Measurements from ENCODE around the gene SF3B2. TPM values are rescaled to one million over a fixed set of nuclear protein-coding genes. Genes with fewer than 3 reads are reported as not detected.

Gene SF3B2
- total and polyA plus RNA-seq, 2 donors (not counting 1 experiment from before 2014, with no cell fraction given): 87.7 to 108 TPM

DNA sequence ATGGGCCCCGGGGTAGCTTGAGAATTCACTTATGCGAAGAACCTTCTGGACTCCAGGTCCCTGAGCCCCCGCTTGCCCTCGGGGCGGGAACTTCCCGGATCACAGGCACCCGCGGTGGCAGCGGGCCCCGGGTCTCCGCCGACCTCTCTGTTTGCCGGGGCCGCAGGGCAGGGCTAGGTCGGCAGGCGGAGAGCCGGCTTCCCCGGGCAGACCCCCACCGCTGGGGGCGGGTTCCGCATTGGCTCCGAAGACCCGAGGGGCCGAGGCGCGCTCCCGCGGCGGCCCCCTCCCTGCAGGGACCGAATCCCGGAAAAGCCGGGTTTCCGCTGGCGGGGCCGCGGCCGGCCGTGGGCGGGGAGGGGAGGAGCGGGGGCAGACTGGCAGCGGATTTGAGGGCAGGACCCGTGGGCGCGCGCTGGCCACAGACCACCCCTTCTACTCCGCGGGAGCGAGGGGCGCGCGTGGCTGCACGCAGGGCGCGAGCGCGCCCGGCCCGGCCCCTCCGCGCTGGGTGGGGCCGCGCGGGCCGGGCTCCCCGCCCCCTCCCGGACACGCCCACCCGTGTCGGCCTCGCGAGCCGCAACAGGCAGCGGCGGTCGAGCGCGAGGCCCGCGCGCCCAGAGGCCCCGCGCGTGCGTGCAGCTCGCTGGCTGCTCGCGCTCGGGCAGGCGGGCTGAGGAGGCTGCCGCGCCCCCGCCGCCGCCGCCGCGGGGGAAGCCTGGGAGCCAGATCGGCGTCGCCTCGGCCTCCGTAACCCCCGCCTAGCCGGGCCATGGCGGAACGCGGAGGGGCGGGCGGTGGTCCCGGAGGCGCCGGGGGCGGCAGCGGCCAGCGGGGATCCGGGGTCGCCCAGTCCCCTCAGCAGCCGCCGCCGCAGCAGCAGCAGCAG lies 17.8 kb downstream of the SF3B2 start, which contains the start of gene PACS1:
TSS of gene PACS1 (plus strand) at position 558 of the 889 bp plus-strand sequence. CDS start at position 773, 215 bp downstream.
- H3K4me1 ChIP-seq (ENCODE audit: control insufficient read depth, extremely low read depth, insufficient read depth, low read length): peaks cover 18% of the 10 kb centered on the region
- peaks cover 22% of the 10 kb centered on the region for H3K79me2 ChIP-seq (ENCODE audit: control insufficient read depth, insufficient read depth, low read length)
- TF ChIP-seq EZH2 (IDR thresholded peaks at IDR 0.05; ENCODE audit: low read length, missing control alignments): no peak
- TF ChIP-seq, protein P1, sequence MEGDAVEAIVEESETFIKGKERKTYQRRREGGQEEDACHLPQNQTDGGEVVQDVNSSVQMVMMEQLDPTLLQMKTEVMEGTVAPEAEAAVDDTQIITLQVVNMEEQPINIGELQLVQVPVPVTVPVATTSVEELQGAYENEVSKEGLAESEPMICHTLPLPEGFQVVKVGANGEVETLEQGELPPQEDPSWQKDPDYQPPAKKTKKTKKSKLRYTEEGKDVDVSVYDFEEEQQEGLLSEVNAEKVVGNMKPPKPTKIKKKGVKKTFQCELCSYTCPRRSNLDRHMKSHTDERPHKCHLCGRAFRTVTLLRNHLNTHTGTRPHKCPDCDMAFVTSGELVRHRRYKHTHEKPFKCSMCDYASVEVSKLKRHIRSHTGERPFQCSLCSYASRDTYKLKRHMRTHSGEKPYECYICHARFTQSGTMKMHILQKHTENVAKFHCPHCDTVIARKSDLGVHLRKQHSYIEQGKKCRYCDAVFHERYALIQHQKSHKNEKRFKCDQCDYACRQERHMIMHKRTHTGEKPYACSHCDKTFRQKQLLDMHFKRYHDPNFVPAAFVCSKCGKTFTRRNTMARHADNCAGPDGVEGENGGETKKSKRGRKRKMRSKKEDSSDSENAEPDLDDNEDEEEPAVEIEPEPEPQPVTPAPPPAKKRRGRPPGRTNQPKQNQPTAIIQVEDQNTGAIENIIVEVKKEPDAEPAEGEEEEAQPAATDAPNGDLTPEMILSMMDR (conservative IDR thresholded peaks at IDR 0.05 in 1 of 2, IDR thresholded peaks at IDR 0.05 in 1 of 2; ENCODE audit: low read depth in 1 of 2, low read length in 2 of 2): no peak
- H3K9me3 ChIP-seq (ENCODE audit: control insufficient read depth, insufficient read depth, low read depth, low read length): no peaks in the 10 kb centered on the region
- peak within 1 kb of the TSS; percentile 30 for H2AFZ ChIP-seq (ENCODE audit: low read length)
- H3K4me3 ChIP-seq (replicated peaks in 1 of 4; ENCODE audit: control extremely low read depth in 1 of 4, insufficient read depth in 1 of 4, low read depth in 3 of 4, low read length in 4 of 4): peak within 1 kb of the TSS; percentile 71 to 78 (median 76)
- peaks cover 21% of the 10 kb centered on the region for H3K36me3 ChIP-seq (ENCODE audit: control insufficient read depth, insufficient read depth, low read length)
- peak within 1 kb of the TSS; percentile 71 for H3K9ac ChIP-seq (ENCODE audit: insufficient read depth, low read length)
- peak within 1 kb of the TSS; percentile 80 for H3K4me2 ChIP-seq (ENCODE audit: extremely low read depth, insufficient read depth, low read length)
- no peaks in the 10 kb centered on the region for H3K27me3 ChIP-seq (ENCODE audit: control insufficient read depth, insufficient read depth, low read length)
- peak; percentile 70 to 85 for DNase-seq (ENCODE audit: low read depth in 2 of 2)
- H4K20me1 ChIP-seq (ENCODE audit: control insufficient read depth, extremely low read depth, insufficient read depth, low read length): peaks cover 2% of the 10 kb centered on the region
- H3K27ac ChIP-seq (ENCODE audit: insufficient read depth, low read length): peak within 1 kb of the TSS; percentile 84

DNA sequence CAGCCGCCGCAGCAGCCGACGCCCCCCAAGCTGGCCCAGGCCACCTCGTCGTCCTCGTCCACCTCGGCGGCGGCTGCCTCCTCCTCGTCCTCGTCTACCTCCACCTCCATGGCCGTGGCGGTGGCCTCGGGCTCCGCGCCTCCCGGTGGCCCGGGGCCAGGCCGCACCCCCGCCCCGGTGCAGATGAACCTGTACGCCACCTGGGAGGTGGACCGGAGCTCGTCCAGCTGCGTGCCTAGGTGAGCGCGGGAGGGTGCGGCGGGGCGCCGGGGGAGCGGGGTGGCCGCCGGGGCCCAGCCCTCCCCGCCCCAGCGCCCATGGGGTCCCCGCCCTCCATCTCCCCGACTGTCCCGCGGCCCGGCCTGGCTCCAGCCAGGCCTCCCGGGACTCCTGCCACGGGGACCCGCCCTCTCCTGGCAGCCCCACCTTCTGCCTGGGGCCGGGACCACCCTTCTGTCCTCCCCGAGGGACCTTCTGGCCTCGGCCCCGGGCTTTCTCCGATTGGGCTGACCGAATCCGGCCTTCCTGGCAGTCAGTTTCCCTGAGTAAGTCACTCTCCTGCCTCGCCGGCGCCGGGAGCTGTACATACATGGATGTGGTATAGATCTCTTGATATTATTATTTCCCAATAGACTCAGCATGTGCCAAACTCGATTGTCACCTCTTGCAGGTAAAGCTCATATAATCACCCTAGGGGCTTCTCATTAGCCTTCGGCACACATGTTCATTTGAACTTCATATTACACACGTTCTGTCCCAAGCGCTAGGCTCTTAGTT lies 18.6 kb downstream of the SF3B2 start:
- peak; percentile 27 to 40 for DNase-seq (ENCODE audit: low read depth in 2 of 2)
- Histone ChIP-seq H3K4me3 (replicated peaks in 1 of 4; ENCODE audit: control extremely low read depth in 1 of 4, insufficient read depth in 1 of 4, low read depth in 3 of 4, low read length in 4 of 4) (peak overlapping the region; percentile 71 to 78 (median 76)), H3K36me3 (ENCODE audit: control insufficient read depth, insufficient read depth, low read length) (peaks cover 21% of the 10 kb centered on the region), H3K9me3 (ENCODE audit: control insufficient read depth, insufficient read depth, low read depth, low read length) (no peaks in the 10 kb centered on the region), H2AFZ (ENCODE audit: low read length) (peak overlapping the region; percentile 30), H3K4me2 (ENCODE audit: extremely low read depth, insufficient read depth, low read length) (peak overlapping the region; percentile 80), H3K27ac (ENCODE audit: insufficient read depth, low read length) (peak overlapping the region; percentile 57), H4K20me1 (ENCODE audit: control insufficient read depth, extremely low read depth, insufficient read depth, low read length) (peaks cover 2% of the 10 kb centered on the region), H3K79me2 (ENCODE audit: control insufficient read depth, insufficient read depth, low read length) (peaks cover 22% of the 10 kb centered on the region), H3K9ac (ENCODE audit: insufficient read depth, low read length) (peak overlapping the region; percentile 71), H3K4me1 (ENCODE audit: control insufficient read depth, extremely low read depth, insufficient read depth, low read length) (peaks cover 18% of the 10 kb centered on the region), H3K27me3 (ENCODE audit: control insufficient read depth, insufficient read depth, low read length) (no peaks in the 10 kb centered on the region)
- TF ChIP-seq, protein P1 (conservative IDR thresholded peaks at IDR 0.05 in 1 of 2, IDR thresholded peaks at IDR 0.05 in 1 of 2; ENCODE audit: low read depth in 1 of 2, low read length in 2 of 2): no peak
- TF ChIP-seq EZH2 (IDR thresholded peaks at IDR 0.05; ENCODE audit: low read length, missing control alignments): no peak

- H3K4me1 ChIP-seq (ENCODE audit: control insufficient read depth, extremely low read depth, insufficient read depth, low read length): peaks cover 18% of the 10 kb centered on the region
- H3K36me3 ChIP-seq (ENCODE audit: control insufficient read depth, insufficient read depth, low read length): peaks cover 21% of the 10 kb centered on the region
- peak overlapping the region; percentile 57 for H3K27ac ChIP-seq (ENCODE audit: insufficient read depth, low read length)
- H2AFZ ChIP-seq (ENCODE audit: low read length): no peak overlapping the region
- DNase-seq (ENCODE audit: low read depth in 2 of 2): no peak
- H3K9ac ChIP-seq (ENCODE audit: insufficient read depth, low read length): no peak overlapping the region
- H3K79me2 ChIP-seq (ENCODE audit: control insufficient read depth, insufficient read depth, low read length): peaks cover 22% of the 10 kb centered on the region
- no peak for TF ChIP-seq EZH2 (IDR thresholded peaks at IDR 0.05; ENCODE audit: low read length, missing control alignments)
- TF ChIP-seq, protein P1 (conservative IDR thresholded peaks at IDR 0.05 in 1 of 2, IDR thresholded peaks at IDR 0.05 in 1 of 2; ENCODE audit: low read depth in 1 of 2, low read length in 2 of 2): no peak
- H3K4me2 ChIP-seq (ENCODE audit: extremely low read depth, insufficient read depth, low read length): peak overlapping the region; percentile 80
- H4K20me1 ChIP-seq (ENCODE audit: control insufficient read depth, extremely low read depth, insufficient read depth, low read length): no peaks in the 10 kb centered on the region
- H3K4me3 ChIP-seq (replicated peaks in 1 of 4; ENCODE audit: control extremely low read depth in 1 of 4, insufficient read depth in 1 of 4, low read depth in 3 of 4, low read length in 4 of 4): peak overlapping the region; percentile 71 to 78 (median 76)
- H3K27me3 ChIP-seq (ENCODE audit: control insufficient read depth, insufficient read depth, low read length): no peaks in the 10 kb centered on the region
- no peaks in the 10 kb centered on the region for H3K9me3 ChIP-seq (ENCODE audit: control insufficient read depth, insufficient read depth, low read depth, low read length)
These were observed 19.2 kb downstream of the SF3B2 start for GRCh38 chr11:66071381-66071801.
